GM19035 (cell line): ENCODE results near the gene ZNF132.

Experiments used
- ATAC-seq: cut with Tn5 transposase; IDR thresholded peaks from one replicate; pipeline ENCODE4 v1.9.1; 2021; ENCODE audit not compliant: unreplicated experiment

The ZNF132 gene

GRCh38 chr19:58392945-58393724 lies 46.8 kb downstream of the ZNF132 start:
- ATAC-seq: no peak

GRCh38 chr19:58388175-58388526 lies 51.8 kb downstream of the ZNF132 start:
- ATAC-seq: no peak

- ATAC-seq: no peak
Observed at GRCh38 chr19:58387338-58388174, 52.4 kb downstream of the ZNF132 start.

- peak; percentile 79 for ATAC-seq
Observed at GRCh38 chr19:58386576-58387337, 53.2 kb downstream of the ZNF132 start, which contains the start of gene RPS5. Gene RPS5 (plus strand): TSS chr19:58387269. CDS start chr19:58388138, 869 bp downstream.

GRCh38 chr19:58385891-58386575 lies 53.9 kb downstream of the ZNF132 start:
- peak; percentile 5 for ATAC-seq

- no peak for ATAC-seq
Observed at GRCh38 chr19:58385313-58385890, 54.6 kb downstream of the ZNF132 start.

GRCh38 chr19:58382997-58383603 lies 56.9 kb downstream of the ZNF132 start:
- no peak for ATAC-seq
